Pancreas (tissue), 10 donors: ENCODE results near the gene SYNE4. TPM values are rescaled to one million over a fixed set of nuclear protein-coding genes. Genes with fewer than 3 reads are reported as not detected.

Experiments used
- ATAC-seq, 4 donors: fragments of 200-7000 bp; cut with Tn5 transposase; one replicate each; pipeline versions ENCODE4 v1.8.0 to v1.9.1; 2020; ENCODE audit warnings: mild to moderate bottlenecking in 4 of 4, moderate library complexity in 4 of 4
- DNase-seq, 6 donors: peaks; one replicate each; pipeline ENCODE4 v3.0.0-alpha.2; 2020
- FAIRE-seq: peaks from 2 replicates; lab custom pipeline; 2012; peaks lifted over from hg19 to GRCh38; lab: Jason Lieb, UNC
- H3K27ac ChIP-seq, 4 donors: fragments of 200-600 bp; sonication (generic); 1 replicate in 3 of 4; 2 replicates in 1 of 4; pipeline versions ENCODE4 v1.5.0 to v1.8.0; 2020
- H3K27me3 ChIP-seq, 4 donors: fragments of 200-600 bp; one replicate each; pipeline ENCODE4 v1.8.0; 2021
- H3K36me3 ChIP-seq, 3 donors: fragments of 200-600 bp; sonication (generic) in 1 of 3; one replicate each; pipeline versions ENCODE4 v1.5.0 to v1.8.0; 2020 to 2021
- H3K4me1 ChIP-seq, 3 donors: fragments of 200-600 bp; one replicate each; pipeline ENCODE4 v1.8.0; 2021
- H3K4me3 ChIP-seq, 4 donors: fragments of 200-600 bp; sonication (generic) in 2 of 4; one replicate each; pipeline versions ENCODE4 v1.5.0 to v1.8.0; 2020 to 2021
- H3K9me3 ChIP-seq, 4 donors: fragments of 200-600 bp; one replicate each; pipeline ENCODE4 v1.8.0; 2021
- CTCF ChIP-seq, 4 donors: fragments of 200-600 bp; sonication (generic) in 3 of 4; IDR thresholded peaks; one replicate each; pipeline versions ENCODE4 v1.5.0 to v1.8.0; 2021; ENCODE audit warnings: antibody characterized with exemption in 4 of 4
- WGBS, 2 donors: extraction: QIAGEN DNeasy Blood & Tissue Kit; methylation state at CpG; one replicate each; pipeline ENCODE4 v1.1.7; 2013; 5-methylcytosine and 5-hydroxymethylcytosine counted together
- intact Hi-C, 3 donors: fragments of 100-400 bp; cut with DNase I; formaldehyde crosslinking; loops; one replicate each; pipeline versions ENCODE4 v1.11.1 to v1.14.2; 2022
- polyA plus RNA-seq, 2 donors: library from polyadenylated mRNA; stranded (reverse); fragments of 200-250 nt; gene quantifications; one replicate each; pipeline ENCODE4 v1.2.3, GENCODE V29; 2013
- total RNA-seq, 6 donors: library from RNA; stranded (reverse); fragmentation: NEBNext Ultra II Directional in 4 of 6; extraction: Animal tissue kit (Norgen Biotek cat#: 25700) in 4 of 6; gene quantifications; one replicate each; pipeline versions ENCODE4 v1.2.1 to v1.2.4, GENCODE V29; 2021 to 2023
- donor health status: healthy with polysubstance abuse.
- donor health status: DM: no; HTN: no; CAD: no; lungs with moderate emphysema.
- donor health status: DM: no; HTN: no; CAD: no.
- donor health status: control.
- donor health status: control.
- donor health status: Bipolar disorder and iron deficiency.
- donor health status: DM: yes; HTN: yes; CAD: no.
- donor health status: DM: no; HTN: no; CAD: no.
- donor health status: DM: no; HTN: no; CAD: no.
- donor health status: DM: yes; HTN: yes; CAD: no.

SYNE4 gene
- total and polyA plus RNA-seq, 8 donors: 2.6 to 14.3 (median 4.7) TPM

GRCh38 chr19:35963514-35963913 lies 45.1 kb downstream of the SYNE4 start:
- Histone ChIP-seq H3K27ac (no peak overlapping the region), H3K4me3 (no peak overlapping the region), H3K9me3 (no peaks in the 10 kb centered on the region), H3K27me3 (peaks cover 0 to 22% (median 4%) of the 10 kb centered on the region in 4 donors), H3K4me1 (peaks cover 0 to 7% (median 0%) of the 10 kb centered on the region in 3 donors), H3K36me3 (no peaks in the 10 kb centered on the region)
- ATAC-seq: peak in 3 of 4 donors; percentile 64 to 90 (median 81)
- DNase-seq: peak in 3 of 6 donors; percentile 42 to 70 (median 67)
- 4 to 8% methylated on average over 9 of the region's 9 CpGs for WGBS, 2 donors
- intact Hi-C loops: no loop called here
- no peak for FAIRE-seq
- no peak for TF ChIP-seq CTCF (IDR thresholded peaks at IDR 0.05)

GRCh38 chr19:35960432-35960972 lies 48.1 kb downstream of the SYNE4 start:
- Histone ChIP-seq H3K36me3 (no peaks in the 10 kb centered on the region), H3K27me3 (peaks cover 0 to 22% (median 4%) of the 10 kb centered on the region in 4 donors), H3K9me3 (no peaks in the 10 kb centered on the region), H3K27ac (no peak overlapping the region), H3K4me1 (peaks cover 0 to 7% (median 0%) of the 10 kb centered on the region in 3 donors), H3K4me3 (no peak overlapping the region)
- WGBS, 2 donors: 64 to 74% methylated on average over 7 of the region's 7 CpGs
- FAIRE-seq (no peak), DNase-seq (no peak), ATAC-seq (no peak)
- intact Hi-C loops: no loop called here
- no peak for TF ChIP-seq CTCF (IDR thresholded peaks at IDR 0.05)

- DNase-seq (no peak), ATAC-seq (no peak), FAIRE-seq (no peak)
- 15 to 21% methylated on average over 19 to 20 of the region's 20 CpGs for WGBS, 2 donors
- no peak overlapping the region for H3K27ac ChIP-seq
- intact Hi-C loops: no loop called here
- H3K27me3 ChIP-seq: peaks cover 0 to 22% (median 4%) of the 10 kb centered on the region in 4 donors
- H3K9me3 ChIP-seq: no peaks in the 10 kb centered on the region
- no peak for TF ChIP-seq CTCF (IDR thresholded peaks at IDR 0.05)
- H3K4me3 ChIP-seq: no peak overlapping the region
- H3K36me3 ChIP-seq: no peaks in the 10 kb centered on the region
- peaks cover 0 to 7% (median 0%) of the 10 kb centered on the region in 3 donors for H3K4me1 ChIP-seq
Observed at GRCh38 chr19:35959968-35960320, 48.7 kb downstream of the SYNE4 start.

- Histone ChIP-seq H3K4me1 (peaks cover 0 to 7% (median 0%) of the 10 kb centered on the region in 3 donors), H3K36me3 (no peaks in the 10 kb centered on the region), H3K4me3 (peak overlapping the region in 1 of 4 donors; percentile 26), H3K9me3 (no peaks in the 10 kb centered on the region), H3K27ac (no peak overlapping the region), H3K27me3 (peaks cover 0 to 22% (median 4%) of the 10 kb centered on the region in 4 donors)
- DNase-seq (peak in 2 of 6 donors; percentile 70), FAIRE-seq (no peak), ATAC-seq (peak; percentile 66 to 82 (median 76))
- WGBS, 2 donors: 8 to 9% methylated on average over 78 to 97 of the region's 97 CpGs
- TF ChIP-seq CTCF (IDR thresholded peaks at IDR 0.05): no peak
- intact Hi-C loops: no loop called here
Observed at GRCh38 chr19:35959040-35959967, 49.3 kb downstream of the SYNE4 start.
